Nephron (organoid): Measurements from ENCODE around the gene LIN7C.

Source experiments
- H3K27ac Mint-ChIP-seq, 3 experiments: 2 replicates each; pipeline ENCODE4 v1.8.0; 2020; ENCODE audit warnings: mixed read lengths in 3 of 3, mild to moderate bottlenecking in 2 of 3, moderate library complexity in 1 of 3
- H3K27me3 Mint-ChIP-seq: 2 replicates; pipeline ENCODE4 v1.8.0; 2021; ENCODE audit warnings: low read depth, mild to moderate bottlenecking, moderate library complexity, mixed read lengths
- H3K36me3 Mint-ChIP-seq: 2 replicates; pipeline ENCODE4 v1.8.0; 2020; ENCODE audit warnings: low read depth, mixed read lengths
- H3K4me1 Mint-ChIP-seq: 2 replicates; pipeline ENCODE4 v1.8.0; 2020; ENCODE audit warnings: mixed read lengths
- H3K4me3 Mint-ChIP-seq, 3 experiments: 2 replicates each; pipeline ENCODE4 v1.8.0; 2020; ENCODE audit warnings: mild to moderate bottlenecking in 3 of 3, mixed read lengths in 3 of 3, moderate library complexity in 2 of 3
- H3K9me3 Mint-ChIP-seq: 2 replicates; pipeline ENCODE4 v1.8.0; 2020; ENCODE audit warnings: mixed read lengths
- TF ChIP-seq, protein P1 (sequence below), 3 experiments: fragments of 200-600 bp; sonication (generic); IDR thresholded peaks; one replicate each; pipeline ENCODE4 v1.5.0; 2021; ENCODE audit warnings: antibody characterized with exemption in 3 of 3; ENCODE audit not compliant: unreplicated experiment in 3 of 3

Gene LIN7C

GRCh38 chr11:27470166-27470565 lies 36.4 kb downstream of the LIN7C start:
- peaks cover 3% of the 10 kb centered on the region for H3K36me3 Mint-ChIP-seq
- peaks cover 58% of the 10 kb centered on the region for H3K4me1 Mint-ChIP-seq
- H3K27me3 Mint-ChIP-seq: no peaks in the 10 kb centered on the region
- H3K4me3 Mint-ChIP-seq: peak overlapping the region; percentile 87 to 93 (median 92)
- TF ChIP-seq, protein P1, sequence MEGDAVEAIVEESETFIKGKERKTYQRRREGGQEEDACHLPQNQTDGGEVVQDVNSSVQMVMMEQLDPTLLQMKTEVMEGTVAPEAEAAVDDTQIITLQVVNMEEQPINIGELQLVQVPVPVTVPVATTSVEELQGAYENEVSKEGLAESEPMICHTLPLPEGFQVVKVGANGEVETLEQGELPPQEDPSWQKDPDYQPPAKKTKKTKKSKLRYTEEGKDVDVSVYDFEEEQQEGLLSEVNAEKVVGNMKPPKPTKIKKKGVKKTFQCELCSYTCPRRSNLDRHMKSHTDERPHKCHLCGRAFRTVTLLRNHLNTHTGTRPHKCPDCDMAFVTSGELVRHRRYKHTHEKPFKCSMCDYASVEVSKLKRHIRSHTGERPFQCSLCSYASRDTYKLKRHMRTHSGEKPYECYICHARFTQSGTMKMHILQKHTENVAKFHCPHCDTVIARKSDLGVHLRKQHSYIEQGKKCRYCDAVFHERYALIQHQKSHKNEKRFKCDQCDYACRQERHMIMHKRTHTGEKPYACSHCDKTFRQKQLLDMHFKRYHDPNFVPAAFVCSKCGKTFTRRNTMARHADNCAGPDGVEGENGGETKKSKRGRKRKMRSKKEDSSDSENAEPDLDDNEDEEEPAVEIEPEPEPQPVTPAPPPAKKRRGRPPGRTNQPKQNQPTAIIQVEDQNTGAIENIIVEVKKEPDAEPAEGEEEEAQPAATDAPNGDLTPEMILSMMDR (IDR thresholded peaks at IDR 0.05; ENCODE audit: unreplicated experiment in 3 of 3): no peak
- no peaks in the 10 kb centered on the region for H3K9me3 Mint-ChIP-seq
- H3K27ac Mint-ChIP-seq: peak overlapping the region; percentile 76 to 90 (median 87)

DNA sequence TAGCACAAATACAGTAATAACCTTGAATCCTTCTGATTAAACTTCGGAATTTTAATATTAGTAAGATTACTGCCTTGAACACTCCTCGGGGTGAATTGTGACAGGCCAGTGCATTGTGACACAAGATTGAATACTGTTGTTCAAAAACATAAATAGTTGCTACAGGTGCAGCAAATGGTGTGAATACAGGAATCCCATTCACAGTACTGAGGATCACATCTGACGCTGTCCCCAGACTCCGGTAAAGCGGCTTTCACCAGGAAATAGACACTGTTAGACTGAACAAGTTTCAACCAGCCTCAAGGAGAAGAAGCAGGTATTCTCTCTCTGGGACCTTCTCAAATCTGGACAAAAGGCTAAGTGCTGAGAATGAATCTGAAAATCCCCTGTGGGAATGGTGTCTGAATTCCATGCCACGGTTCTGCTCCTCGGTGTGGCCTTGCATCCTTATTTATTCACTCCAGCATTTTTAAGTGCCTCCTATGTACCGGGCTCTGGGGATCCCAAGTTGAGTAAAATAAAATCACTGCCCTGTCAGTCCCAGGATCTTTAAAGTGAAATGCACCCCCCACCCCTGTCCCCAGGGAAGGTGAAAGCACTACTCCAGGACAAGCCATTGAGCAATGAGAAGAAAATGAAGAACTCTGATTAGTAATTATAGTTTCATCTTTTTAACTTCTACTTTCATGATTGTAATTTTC lies 37.4 kb downstream of the LIN7C start:
- peak overlapping the region; percentile 76 to 90 (median 87) for H3K27ac Mint-ChIP-seq
- TF ChIP-seq, protein P1 (IDR thresholded peaks at IDR 0.05; ENCODE audit: unreplicated experiment in 3 of 3): no peak
- H3K4me3 Mint-ChIP-seq: peak overlapping the region; percentile 87 to 93 (median 92)
- H3K4me1 Mint-ChIP-seq: peaks cover 68% of the 10 kb centered on the region
- no peaks in the 10 kb centered on the region for H3K9me3 Mint-ChIP-seq
- no peaks in the 10 kb centered on the region for H3K27me3 Mint-ChIP-seq
- H3K36me3 Mint-ChIP-seq: peaks cover 3% of the 10 kb centered on the region

DNA sequence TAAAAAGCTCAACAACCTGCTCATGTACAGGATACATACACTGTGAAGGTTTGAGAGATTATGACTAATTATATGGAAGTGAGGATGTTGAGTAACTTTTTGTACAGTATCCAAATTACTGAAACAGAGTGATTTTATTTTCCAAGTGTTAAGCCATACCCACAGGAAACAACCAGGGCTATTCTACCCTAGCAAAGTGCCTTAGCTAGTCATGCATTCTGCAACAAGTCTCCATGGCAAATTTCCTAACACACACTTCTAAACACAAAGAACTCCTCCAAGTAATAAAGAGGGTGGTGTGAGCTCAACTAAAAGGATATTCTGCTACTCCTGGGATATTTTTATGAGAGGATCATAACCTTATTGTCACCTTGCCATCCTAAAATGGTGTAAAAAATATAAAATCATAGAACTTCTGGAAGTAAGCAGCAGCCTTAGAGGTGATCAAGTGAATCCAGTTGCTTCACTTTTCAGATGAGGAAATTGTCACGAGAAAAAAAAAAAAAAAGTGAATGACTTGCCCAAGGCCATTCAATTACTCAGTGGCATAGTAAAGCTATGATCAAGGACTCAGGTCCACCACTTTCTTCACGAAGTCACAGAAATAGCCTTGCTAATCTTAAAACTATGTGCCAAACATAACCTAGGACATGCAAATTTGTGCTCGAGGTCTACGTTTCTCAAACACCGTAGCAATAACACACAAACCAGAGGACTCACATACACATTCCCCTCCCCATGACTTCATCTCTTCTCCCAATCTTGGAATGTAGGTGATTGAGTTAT lies 38.2 kb downstream of the LIN7C start:
- Mint-ChIP-seq H3K36me3 (peaks cover 3% of the 10 kb centered on the region), H3K9me3 (no peaks in the 10 kb centered on the region), H3K27ac (peak overlapping the region; percentile 76 to 90 (median 87)), H3K27me3 (no peaks in the 10 kb centered on the region), H3K4me1 (peaks cover 73% of the 10 kb centered on the region), H3K4me3 (peak overlapping the region; percentile 87 to 93 (median 92))
- TF ChIP-seq, protein P1 (IDR thresholded peaks at IDR 0.05; ENCODE audit: unreplicated experiment in 3 of 3): no peak

DNA sequence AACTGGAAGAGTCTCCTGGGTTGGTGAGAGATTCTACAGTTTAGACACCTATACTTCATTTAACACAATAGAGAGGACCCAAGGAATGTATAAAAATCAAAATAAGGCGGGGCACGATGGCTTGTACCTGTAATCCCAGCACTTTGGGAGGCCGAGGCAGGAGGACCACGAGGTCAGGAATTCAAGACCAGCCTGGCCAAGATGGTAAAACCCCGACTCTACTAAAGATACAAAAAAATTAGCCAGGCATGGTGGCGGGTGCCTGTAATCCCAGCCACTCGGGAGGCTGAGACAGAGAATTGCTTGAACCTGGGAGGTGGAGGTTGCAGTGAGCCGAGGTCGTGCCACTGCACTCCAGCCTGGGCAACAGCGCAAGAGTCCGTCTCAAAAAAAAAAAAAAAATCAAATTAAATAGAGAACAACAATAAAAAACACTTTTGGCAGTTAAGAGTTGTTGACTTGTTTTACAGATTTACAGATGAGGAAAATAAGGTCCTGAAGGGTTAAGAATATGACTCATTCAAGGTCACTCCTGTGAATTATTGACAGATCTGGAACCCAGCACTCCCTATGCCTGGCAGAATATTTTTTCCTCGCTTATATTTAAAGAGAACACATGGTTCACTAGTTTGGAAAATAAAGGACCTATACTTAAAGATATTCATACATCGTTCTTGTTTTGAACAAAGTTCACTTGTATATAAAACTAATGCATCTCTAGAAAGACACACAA lies 39.2 kb downstream of the LIN7C start:
- Mint-ChIP-seq H3K27me3 (no peaks in the 10 kb centered on the region), H3K4me1 (peaks cover 73% of the 10 kb centered on the region), H3K4me3 (peak overlapping the region; percentile 87 to 93 (median 92)), H3K9me3 (no peaks in the 10 kb centered on the region), H3K27ac (peak overlapping the region; percentile 76 to 90 (median 87)), H3K36me3 (peaks cover 3% of the 10 kb centered on the region)
- TF ChIP-seq, protein P1 (IDR thresholded peaks at IDR 0.05; ENCODE audit: unreplicated experiment in 3 of 3): no peak

DNA sequence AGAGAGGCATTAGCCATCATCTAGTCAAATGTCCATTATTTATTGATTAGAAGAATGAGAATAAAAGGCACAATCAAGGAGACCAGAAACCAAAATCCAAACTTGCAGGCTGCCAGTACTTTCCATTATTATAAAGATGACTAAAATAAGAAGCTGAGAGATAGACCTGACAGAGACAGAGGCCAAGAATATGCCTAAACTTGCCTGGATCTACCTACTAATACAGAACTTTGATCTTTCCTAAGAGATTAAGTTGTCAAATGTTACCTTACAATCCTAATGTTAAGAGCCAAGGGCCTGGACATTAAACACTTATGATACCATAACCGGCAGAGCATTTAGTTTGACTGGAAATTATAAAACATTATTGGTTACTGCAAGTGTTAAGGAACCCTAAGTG lies 40.2 kb downstream of the LIN7C start:
- Mint-ChIP-seq H3K9me3 (no peaks in the 10 kb centered on the region), H3K36me3 (peaks cover 3% of the 10 kb centered on the region), H3K27ac (peak overlapping the region; percentile 78 to 90 (median 80)), H3K4me1 (peaks cover 73% of the 10 kb centered on the region), H3K27me3 (no peaks in the 10 kb centered on the region), H3K4me3 (peak overlapping the region in 1 of 3 experiments; percentile 18)
- TF ChIP-seq, protein P1 (IDR thresholded peaks at IDR 0.05; ENCODE audit: unreplicated experiment in 3 of 3): no peak
